HepG2 (cell line): ENCODE data around the gene NMT2. TPM values are rescaled to one million over a fixed set of nuclear protein-coding genes. Genes with fewer than 3 reads are reported as not detected.
A peak's percentile ranks its signal among the peaks of the same experiment; 100 is the strongest.

Source experiments
- ADNP ChIP-seq: sonication (generic); formaldehyde crosslinking; IDR thresholded peaks from 2 replicates; pipeline ENCODE4 v1.4.0; 2020; ENCODE audit warnings: missing genetic modification reagents
- ARHGAP35 ChIP-seq: sonication (generic); formaldehyde crosslinking; IDR thresholded peaks from 2 replicates; pipeline ENCODE4 v1.9.0; 2022; ENCODE audit warnings: mild to moderate bottlenecking, inconsistent platforms, moderate library complexity, missing genetic modification reagents, borderline replicate concordance
- EZH2 ChIP-seq: conservative IDR thresholded peaks from 2 replicates; pipeline ENCODE4 v1.6.1; 2012; ENCODE audit warnings: mild to moderate bottlenecking, low read depth, low read length, moderate library complexity
- HNF4A ChIP-seq: sonication (generic); formaldehyde crosslinking; IDR thresholded peaks from 2 replicates; pipeline ENCODE4 v1.4.0; 2020; ENCODE audit warnings: missing genetic modification reagents
- IRF2 ChIP-seq: IDR thresholded peaks from 2 replicates; pipeline ENCODE4 v1.6.1; 2018; ENCODE audit warnings: missing genetic modification reagents, missing compliant biosample characterization
- ISX ChIP-seq: sonication (generic); formaldehyde crosslinking; conservative IDR thresholded peaks from 2 replicates; pipeline ENCODE4 v1.5.0; 2020; ENCODE audit warnings: missing genetic modification reagents
- NFYB ChIP-seq: sonication (generic); formaldehyde crosslinking; IDR thresholded peaks from 2 replicates; pipeline ENCODE4 v1.4.0; 2020; ENCODE audit warnings: missing genetic modification reagents
- RAD21 ChIP-seq: fragments of 450-650 bp; formaldehyde crosslinking; IDR thresholded peaks from 2 replicates; pipeline ENCODE4 v1.5.0; 2020; ENCODE audit warnings: mild to moderate bottlenecking
- TEAD2 ChIP-seq: sonication (generic); formaldehyde crosslinking; IDR thresholded peaks from 2 replicates; pipeline ENCODE4 v1.9.0; 2021; ENCODE audit warnings: missing genetic modification reagents
- ZMYM4 ChIP-seq: sonication (generic); formaldehyde crosslinking; IDR thresholded peaks from 2 replicates; pipeline ENCODE4 v1.8.1; 2023; ENCODE audit warnings: mild to moderate bottlenecking, missing genetic modification reagents
- ZNF367 ChIP-seq: sonication (generic); formaldehyde crosslinking; IDR thresholded peaks from 2 replicates; pipeline ENCODE4 v1.4.0; 2020; ENCODE audit warnings: missing genetic modification reagents, borderline replicate concordance
- ZNF451 ChIP-seq: sonication (generic); formaldehyde crosslinking; IDR thresholded peaks from 2 replicates; pipeline ENCODE4 v1.5.0; 2020; ENCODE audit warnings: mild to moderate bottlenecking, missing genetic modification reagents
- ZNF572 ChIP-seq: sonication (generic); formaldehyde crosslinking; IDR thresholded peaks from 2 replicates; pipeline ENCODE4 v1.5.1; 2020; ENCODE audit warnings: mild to moderate bottlenecking, missing genetic modification reagents
- ZNF883 ChIP-seq: sonication (generic); formaldehyde crosslinking; IDR thresholded peaks from 2 replicates; pipeline ENCODE4 v1.5.1; 2020; ENCODE audit warnings: mild to moderate bottlenecking, missing genetic modification reagents; ENCODE audit errors: not compliant biosample characterization
- polyA plus RNA-seq, 8 experiments: library from polyadenylated mRNA; depleted of rRNA in 3 of 8; stranded (reverse) in 7 of 8; unstranded in 1 of 8; fragments of >200 nt; fragmentation: Illumina TruSeq in 4 of 8; extraction: Trizol in 4 of 8; gene quantifications; 2 replicates each; pipeline versions ENCODE4 v1.2.1 to v1.2.3, GENCODE V29; 2011 to 2016; ENCODE audit warnings: low read depth in 4 of 8, missing spikeins in 1 of 8, mixed read lengths in 1 of 8; ENCODE audit not compliant: insufficient read depth in 1 of 8
- total RNA-seq, 5 experiments: library from RNA; depleted of rRNA; stranded (reverse); fragments of >200 nt; fragmentation: Illumina TruSeq; extraction: Trizol; gene quantifications; 2 replicates each; pipeline ENCODE4 v1.2.3, GENCODE V29; 2016; ENCODE audit warnings: low read depth in 1 of 5
- TF ChIP-seq, protein P1 (sequence below): sonication (generic); formaldehyde crosslinking; IDR thresholded peaks from 2 replicates; pipeline ENCODE4 v1.4.0; 2020; ENCODE audit warnings: mild to moderate bottlenecking, missing genetic modification reagents
- TF ChIP-seq, protein P2 (sequence below): sonication (generic); formaldehyde crosslinking; IDR thresholded peaks from 2 replicates; pipeline ENCODE4 v1.5.1; 2020; ENCODE audit warnings: missing genetic modification reagents, mild to moderate bottlenecking, borderline replicate concordance
- TF ChIP-seq, protein P3 (sequence below): sonication (generic); formaldehyde crosslinking; IDR thresholded peaks from 2 replicates; pipeline ENCODE4 v1.5.0; 2020; ENCODE audit warnings: mild to moderate bottlenecking, missing genetic modification reagents
- TF ChIP-seq, protein P4 (sequence below): IDR thresholded peaks from 2 replicates; pipeline ENCODE4 v1.4.0; 2020; ENCODE audit warnings: mild to moderate bottlenecking, missing genetic modification reagents

NMT2 gene
- total and polyA plus RNA-seq, 2 of the 13 experiments (the other 11 are each of a cell fraction or from before 2014, with no cell fraction given), result 10.1 to 23.8 TPM

DNA sequence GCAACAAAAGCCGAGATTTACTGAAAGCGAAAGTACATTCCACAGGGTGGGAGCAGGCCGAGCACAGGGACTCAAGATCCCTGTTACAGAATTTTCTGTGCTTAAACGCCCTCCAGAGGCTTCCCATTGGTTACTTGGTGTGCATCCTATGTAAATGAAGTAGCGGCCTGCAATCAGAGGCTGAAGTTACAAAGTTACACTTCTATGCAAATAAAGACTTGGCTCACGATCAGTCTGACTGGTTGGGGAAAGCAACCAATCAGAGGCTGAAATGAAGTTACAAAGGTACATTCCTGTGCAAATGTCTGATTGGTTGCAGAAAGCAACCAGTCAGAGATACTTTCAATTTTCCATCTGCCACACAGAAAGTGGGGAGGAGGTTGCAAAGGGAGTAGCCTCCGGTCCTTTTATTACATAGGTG is 84.0 kb downstream of the NMT2 start (continued):
- TF ChIP-seq, protein P1, sequence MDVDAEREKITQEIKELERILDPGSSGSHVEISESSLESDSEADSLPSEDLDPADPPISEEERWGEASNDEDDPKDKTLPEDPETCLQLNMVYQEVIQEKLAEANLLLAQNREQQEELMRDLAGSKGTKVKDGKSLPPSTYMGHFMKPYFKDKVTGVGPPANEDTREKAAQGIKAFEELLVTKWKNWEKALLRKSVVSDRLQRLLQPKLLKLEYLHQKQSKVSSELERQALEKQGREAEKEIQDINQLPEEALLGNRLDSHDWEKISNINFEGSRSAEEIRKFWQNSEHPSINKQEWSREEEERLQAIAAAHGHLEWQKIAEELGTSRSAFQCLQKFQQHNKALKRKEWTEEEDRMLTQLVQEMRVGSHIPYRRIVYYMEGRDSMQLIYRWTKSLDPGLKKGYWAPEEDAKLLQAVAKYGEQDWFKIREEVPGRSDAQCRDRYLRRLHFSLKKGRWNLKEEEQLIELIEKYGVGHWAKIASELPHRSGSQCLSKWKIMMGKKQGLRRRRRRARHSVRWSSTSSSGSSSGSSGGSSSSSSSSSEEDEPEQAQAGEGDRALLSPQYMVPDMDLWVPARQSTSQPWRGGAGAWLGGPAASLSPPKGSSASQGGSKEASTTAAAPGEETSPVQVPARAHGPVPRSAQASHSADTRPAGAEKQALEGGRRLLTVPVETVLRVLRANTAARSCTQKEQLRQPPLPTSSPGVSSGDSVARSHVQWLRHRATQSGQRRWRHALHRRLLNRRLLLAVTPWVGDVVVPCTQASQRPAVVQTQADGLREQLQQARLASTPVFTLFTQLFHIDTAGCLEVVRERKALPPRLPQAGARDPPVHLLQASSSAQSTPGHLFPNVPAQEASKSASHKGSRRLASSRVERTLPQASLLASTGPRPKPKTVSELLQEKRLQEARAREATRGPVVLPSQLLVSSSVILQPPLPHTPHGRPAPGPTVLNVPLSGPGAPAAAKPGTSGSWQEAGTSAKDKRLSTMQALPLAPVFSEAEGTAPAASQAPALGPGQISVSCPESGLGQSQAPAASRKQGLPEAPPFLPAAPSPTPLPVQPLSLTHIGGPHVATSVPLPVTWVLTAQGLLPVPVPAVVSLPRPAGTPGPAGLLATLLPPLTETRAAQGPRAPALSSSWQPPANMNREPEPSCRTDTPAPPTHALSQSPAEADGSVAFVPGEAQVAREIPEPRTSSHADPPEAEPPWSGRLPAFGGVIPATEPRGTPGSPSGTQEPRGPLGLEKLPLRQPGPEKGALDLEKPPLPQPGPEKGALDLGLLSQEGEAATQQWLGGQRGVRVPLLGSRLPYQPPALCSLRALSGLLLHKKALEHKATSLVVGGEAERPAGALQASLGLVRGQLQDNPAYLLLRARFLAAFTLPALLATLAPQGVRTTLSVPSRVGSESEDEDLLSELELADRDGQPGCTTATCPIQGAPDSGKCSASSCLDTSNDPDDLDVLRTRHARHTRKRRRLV (CRISPR knock-in tag), result no peak
- TF ChIP-seq ZMYM4 (CRISPR knock-in tag) (peak; percentile 48; the same call in 1 of the 2 replicates), NFYB (CRISPR knock-in tag) (peak; percentile 94), ZNF883 (CRISPR knock-in tag) (no peak), ZNF572 (no peak), ADNP (CRISPR knock-in tag) (no peak), TEAD2 (CRISPR knock-in tag) (no peak), ISX (CRISPR knock-in tag) (no peak), IRF2 (peak; percentile 91), RAD21 (no peak), HNF4A (CRISPR knock-in tag) (no peak), ARHGAP35 (CRISPR knock-in tag) (no peak), EZH2 (no peak), ZNF367 (no peak), ZNF451 (CRISPR knock-in tag) (no peak)
- TF ChIP-seq, protein P2, sequence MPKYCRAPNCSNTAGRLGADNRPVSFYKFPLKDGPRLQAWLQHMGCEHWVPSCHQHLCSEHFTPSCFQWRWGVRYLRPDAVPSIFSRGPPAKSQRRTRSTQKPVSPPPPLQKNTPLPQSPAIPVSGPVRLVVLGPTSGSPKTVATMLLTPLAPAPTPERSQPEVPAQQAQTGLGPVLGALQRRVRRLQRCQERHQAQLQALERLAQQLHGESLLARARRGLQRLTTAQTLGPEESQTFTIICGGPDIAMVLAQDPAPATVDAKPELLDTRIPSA (CRISPR knock-in tag), result no peak
- TF ChIP-seq, protein P3, sequence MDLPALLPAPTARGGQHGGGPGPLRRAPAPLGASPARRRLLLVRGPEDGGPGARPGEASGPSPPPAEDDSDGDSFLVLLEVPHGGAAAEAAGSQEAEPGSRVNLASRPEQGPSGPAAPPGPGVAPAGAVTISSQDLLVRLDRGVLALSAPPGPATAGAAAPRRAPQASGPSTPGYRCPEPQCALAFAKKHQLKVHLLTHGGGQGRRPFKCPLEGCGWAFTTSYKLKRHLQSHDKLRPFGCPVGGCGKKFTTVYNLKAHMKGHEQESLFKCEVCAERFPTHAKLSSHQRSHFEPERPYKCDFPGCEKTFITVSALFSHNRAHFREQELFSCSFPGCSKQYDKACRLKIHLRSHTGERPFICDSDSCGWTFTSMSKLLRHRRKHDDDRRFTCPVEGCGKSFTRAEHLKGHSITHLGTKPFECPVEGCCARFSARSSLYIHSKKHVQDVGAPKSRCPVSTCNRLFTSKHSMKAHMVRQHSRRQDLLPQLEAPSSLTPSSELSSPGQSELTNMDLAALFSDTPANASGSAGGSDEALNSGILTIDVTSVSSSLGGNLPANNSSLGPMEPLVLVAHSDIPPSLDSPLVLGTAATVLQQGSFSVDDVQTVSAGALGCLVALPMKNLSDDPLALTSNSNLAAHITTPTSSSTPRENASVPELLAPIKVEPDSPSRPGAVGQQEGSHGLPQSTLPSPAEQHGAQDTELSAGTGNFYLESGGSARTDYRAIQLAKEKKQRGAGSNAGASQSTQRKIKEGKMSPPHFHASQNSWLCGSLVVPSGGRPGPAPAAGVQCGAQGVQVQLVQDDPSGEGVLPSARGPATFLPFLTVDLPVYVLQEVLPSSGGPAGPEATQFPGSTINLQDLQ, result no peak
- TF ChIP-seq, protein P4, sequence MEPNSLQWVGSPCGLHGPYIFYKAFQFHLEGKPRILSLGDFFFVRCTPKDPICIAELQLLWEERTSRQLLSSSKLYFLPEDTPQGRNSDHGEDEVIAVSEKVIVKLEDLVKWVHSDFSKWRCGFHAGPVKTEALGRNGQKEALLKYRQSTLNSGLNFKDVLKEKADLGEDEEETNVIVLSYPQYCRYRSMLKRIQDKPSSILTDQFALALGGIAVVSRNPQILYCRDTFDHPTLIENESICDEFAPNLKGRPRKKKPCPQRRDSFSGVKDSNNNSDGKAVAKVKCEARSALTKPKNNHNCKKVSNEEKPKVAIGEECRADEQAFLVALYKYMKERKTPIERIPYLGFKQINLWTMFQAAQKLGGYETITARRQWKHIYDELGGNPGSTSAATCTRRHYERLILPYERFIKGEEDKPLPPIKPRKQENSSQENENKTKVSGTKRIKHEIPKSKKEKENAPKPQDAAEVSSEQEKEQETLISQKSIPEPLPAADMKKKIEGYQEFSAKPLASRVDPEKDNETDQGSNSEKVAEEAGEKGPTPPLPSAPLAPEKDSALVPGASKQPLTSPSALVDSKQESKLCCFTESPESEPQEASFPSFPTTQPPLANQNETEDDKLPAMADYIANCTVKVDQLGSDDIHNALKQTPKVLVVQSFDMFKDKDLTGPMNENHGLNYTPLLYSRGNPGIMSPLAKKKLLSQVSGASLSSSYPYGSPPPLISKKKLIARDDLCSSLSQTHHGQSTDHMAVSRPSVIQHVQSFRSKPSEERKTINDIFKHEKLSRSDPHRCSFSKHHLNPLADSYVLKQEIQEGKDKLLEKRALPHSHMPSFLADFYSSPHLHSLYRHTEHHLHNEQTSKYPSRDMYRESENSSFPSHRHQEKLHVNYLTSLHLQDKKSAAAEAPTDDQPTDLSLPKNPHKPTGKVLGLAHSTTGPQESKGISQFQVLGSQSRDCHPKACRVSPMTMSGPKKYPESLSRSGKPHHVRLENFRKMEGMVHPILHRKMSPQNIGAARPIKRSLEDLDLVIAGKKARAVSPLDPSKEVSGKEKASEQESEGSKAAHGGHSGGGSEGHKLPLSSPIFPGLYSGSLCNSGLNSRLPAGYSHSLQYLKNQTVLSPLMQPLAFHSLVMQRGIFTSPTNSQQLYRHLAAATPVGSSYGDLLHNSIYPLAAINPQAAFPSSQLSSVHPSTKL (CRISPR knock-in tag), result no peak
